ENCODE results near the gene KIRREL3.

KIRREL3 gene

GRCh38 chr11:126466236-126467045 is 534.1 kb downstream of the KIRREL3 start:
- no peak for DNase-seq (ENCODE audit: low spot score)

GRCh38 chr11:126465573-126466188 is 534.9 kb downstream of the KIRREL3 start:
- no peak for DNase-seq (ENCODE audit: low spot score)

- no peak for DNase-seq (ENCODE audit: low spot score)
Measured at GRCh38 chr11:126464796-126465195, 535.8 kb downstream of the KIRREL3 start.

- DNase-seq (ENCODE audit: low spot score): no peak
Measured at GRCh38 chr11:126462422-126462821, 538.1 kb downstream of the KIRREL3 start.

- DNase-seq (ENCODE audit: low spot score): no peak
Measured at GRCh38 chr11:126461996-126462395, 538.6 kb downstream of the KIRREL3 start.

GRCh38 chr11:126461096-126461440 is 539.5 kb downstream of the KIRREL3 start:
- DNase-seq (ENCODE audit: low spot score): no peak

GRCh38 chr11:126460417-126461095 is 540.0 kb downstream of the KIRREL3 start:
- no peak for DNase-seq (ENCODE audit: low spot score)

- DNase-seq (ENCODE audit: low spot score): no peak
Measured at GRCh38 chr11:126459691-126460281, 540.8 kb downstream of the KIRREL3 start.

- no peak for DNase-seq (ENCODE audit: low spot score)
Measured at GRCh38 chr11:126457817-126458216, 542.8 kb downstream of the KIRREL3 start.

- DNase-seq (ENCODE audit: low spot score): no peak
Measured at GRCh38 chr11:126456783-126457542, 543.6 kb downstream of the KIRREL3 start.

GRCh38 chr11:126456089-126456488 is 544.5 kb downstream of the KIRREL3 start:
- no peak for DNase-seq (ENCODE audit: low spot score)

- DNase-seq (ENCODE audit: low spot score): no peak
Measured at GRCh38 chr11:126452241-126453101, 548.1 kb downstream of the KIRREL3 start.

GRCh38 chr11:126451211-126451802 is 549.3 kb downstream of the KIRREL3 start:
- no peak for DNase-seq (ENCODE audit: low spot score)

GRCh38 chr11:126450806-126451205 is 549.8 kb downstream of the KIRREL3 start:
- DNase-seq (ENCODE audit: low spot score): no peak

GRCh38 chr11:126450198-126450597 is 550.4 kb downstream of the KIRREL3 start:
- DNase-seq (ENCODE audit: low spot score): no peak

GRCh38 chr11:126446581-126446980 is 554.0 kb downstream of the KIRREL3 start:
- DNase-seq (ENCODE audit: low spot score): no peak

GRCh38 chr11:126444072-126444471 is 556.5 kb downstream of the KIRREL3 start:
- no peak for DNase-seq (ENCODE audit: low spot score)

- DNase-seq (ENCODE audit: low spot score): no peak
Measured at GRCh38 chr11:126443120-126443519, 557.5 kb downstream of the KIRREL3 start.

- peak; percentile 83 for DNase-seq (ENCODE audit: low spot score)
Measured at GRCh38 chr11:126440792-126441514, 559.6 kb downstream of the KIRREL3 start.

GRCh38 chr11:126440276-126440675 is 560.3 kb downstream of the KIRREL3 start:
- no peak for DNase-seq (ENCODE audit: low spot score)
